Fibroblast of upper back skin (primary cell): ENCODE data around the gene AKT1.
A peak's percentile ranks its signal among the peaks of the same experiment; 100 is the strongest.
"Not testable (repeated sequence)": the region's sequence is repeated elsewhere in the genome, so short reads cannot be mapped to it uniquely, and the experiment has no call there.

Experiments
- DNase-seq: peaks from one replicate; pipeline ENCODE4 v3.0.0-alpha.2; 2013

The AKT1 gene

DNA sequence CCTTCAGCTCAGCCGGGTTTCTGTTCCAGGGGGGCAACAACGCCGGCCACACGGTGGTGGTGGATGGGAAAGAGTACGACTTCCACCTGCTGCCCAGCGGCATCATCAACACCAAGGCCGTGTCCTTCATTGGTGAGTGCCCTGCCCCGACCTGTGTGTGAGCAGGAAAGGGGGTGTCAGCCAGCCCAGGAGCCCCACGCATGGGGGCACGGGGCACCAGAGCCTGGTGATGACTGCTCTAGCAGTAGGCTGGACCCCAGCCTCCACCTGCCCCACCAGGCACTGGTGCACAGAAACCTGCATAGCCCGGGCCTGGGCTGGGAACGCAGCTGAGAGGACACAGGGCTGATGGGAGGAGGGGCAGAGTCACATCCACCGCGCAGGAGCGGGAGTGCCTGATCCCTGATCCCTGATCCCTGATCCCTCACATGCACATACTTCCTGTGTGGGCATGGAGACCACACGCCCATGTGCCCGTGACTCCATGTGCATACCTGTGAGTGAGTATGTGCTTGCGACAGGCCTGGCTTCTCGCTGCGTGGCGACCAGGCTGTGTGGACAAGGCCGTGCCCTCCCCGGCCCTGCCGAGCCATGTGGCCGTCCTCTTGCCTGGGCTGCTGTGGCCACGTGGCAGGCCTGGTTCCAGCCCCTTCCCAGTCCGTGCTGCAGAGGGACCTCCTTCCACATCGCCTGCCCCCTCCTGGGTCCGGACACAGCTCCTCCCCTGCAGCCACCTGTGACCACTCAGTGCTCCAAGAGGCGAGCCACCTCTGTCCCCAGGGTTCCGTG, 60.4 kb downstream of the AKT1 start:
- DNase-seq: no peak

GRCh38 chr14:104734601-104734990, 61.0 kb downstream of the AKT1 start:
- DNase-seq: no peak

DNA sequence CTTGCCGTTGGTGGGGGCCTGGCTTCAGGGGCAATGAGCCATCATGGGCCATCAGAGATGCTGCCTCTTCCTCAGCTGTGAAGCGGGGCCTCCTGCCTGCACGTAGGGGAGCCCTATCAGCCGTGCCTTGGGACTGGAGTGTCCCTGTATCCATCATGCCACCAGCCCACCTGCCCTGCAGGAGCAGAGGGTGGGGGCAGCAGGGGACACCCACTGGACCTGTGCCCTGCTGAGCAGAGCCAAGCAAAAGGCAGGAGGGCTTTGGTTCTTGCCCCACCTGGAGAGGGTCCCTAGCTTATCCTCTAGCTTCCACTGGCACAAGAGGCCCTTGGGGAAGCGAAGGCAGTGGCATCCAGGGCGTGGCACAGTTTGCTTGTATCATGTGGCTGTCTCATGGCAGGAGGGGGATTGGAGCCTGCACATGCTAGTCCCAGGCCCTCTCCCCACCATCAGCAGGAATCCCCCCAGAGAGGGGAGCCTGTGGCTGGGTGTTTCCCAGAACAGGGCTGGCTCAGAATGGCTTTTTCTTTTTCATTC, 61.4 kb downstream of the AKT1 start:
- no peak for DNase-seq

- no peak for DNase-seq
Observed at GRCh38 chr14:104732931-104733681, 62.4 kb downstream of the AKT1 start.

GRCh38 chr14:104732355-104732804, 63.2 kb downstream of the AKT1 start:
- DNase-seq: no peak

GRCh38 chr14:104731320-104732294, 63.9 kb downstream of the AKT1 start:
- DNase-seq: no peak

DNA sequence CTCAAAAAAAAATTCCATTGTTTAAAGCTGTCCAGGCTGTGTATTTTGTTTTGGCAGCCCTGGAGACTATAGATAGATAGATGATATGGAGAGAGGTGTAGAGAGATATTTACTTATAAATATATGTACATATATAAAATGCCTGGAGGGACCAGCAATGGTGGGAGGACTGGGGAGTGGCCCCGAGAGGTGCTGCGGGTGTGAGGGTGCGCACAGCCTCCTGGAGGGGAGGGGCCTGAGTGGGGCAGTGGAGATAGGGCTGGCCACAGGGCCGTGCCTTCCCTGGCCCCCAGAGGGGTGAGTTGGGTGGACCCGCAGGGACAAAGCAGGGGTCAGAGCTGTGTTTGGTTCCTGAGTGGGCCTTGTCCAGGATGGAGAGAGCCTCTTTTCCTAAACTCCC, 65.1 kb downstream of the AKT1 start:
- DNase-seq: no peak

GRCh38 chr14:104729835-104730181, 65.7 kb downstream of the AKT1 start:
- DNase-seq: no peak

- not testable (repeated sequence) for DNase-seq
Observed at GRCh38 chr14:104729176-104729834, 66.2 kb downstream of the AKT1 start.

DNA sequence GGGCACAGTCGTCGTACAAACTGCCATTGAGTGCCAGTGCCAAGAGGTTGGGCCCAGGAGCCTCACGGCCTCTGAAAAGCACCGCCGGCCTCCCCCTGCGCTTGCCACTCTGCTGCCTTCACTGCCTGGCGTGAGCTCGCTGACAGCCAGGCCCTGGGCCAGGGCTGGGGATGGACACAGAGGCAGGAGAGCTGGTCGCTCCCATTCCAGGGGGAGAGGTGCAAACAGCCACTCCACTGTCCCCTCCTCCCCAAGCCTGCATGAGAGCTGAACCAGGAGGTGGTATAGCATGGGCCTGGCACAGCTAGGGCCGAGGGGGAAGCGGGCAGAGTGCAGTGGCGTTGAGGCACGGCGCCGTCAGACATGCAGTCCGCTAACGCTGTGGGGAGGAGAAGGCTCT, 66.9 kb downstream of the AKT1 start:
- no peak for DNase-seq

- DNase-seq: no peak
Observed at GRCh38 chr14:104726600-104727451, 68.7 kb downstream of the AKT1 start.

- no peak for DNase-seq
Observed at GRCh38 chr14:104725772-104726548, 69.6 kb downstream of the AKT1 start.

- peak; percentile 46 for DNase-seq
Observed at GRCh38 chr14:104724981-104725771, 70.4 kb downstream of the AKT1 start.

DNA sequence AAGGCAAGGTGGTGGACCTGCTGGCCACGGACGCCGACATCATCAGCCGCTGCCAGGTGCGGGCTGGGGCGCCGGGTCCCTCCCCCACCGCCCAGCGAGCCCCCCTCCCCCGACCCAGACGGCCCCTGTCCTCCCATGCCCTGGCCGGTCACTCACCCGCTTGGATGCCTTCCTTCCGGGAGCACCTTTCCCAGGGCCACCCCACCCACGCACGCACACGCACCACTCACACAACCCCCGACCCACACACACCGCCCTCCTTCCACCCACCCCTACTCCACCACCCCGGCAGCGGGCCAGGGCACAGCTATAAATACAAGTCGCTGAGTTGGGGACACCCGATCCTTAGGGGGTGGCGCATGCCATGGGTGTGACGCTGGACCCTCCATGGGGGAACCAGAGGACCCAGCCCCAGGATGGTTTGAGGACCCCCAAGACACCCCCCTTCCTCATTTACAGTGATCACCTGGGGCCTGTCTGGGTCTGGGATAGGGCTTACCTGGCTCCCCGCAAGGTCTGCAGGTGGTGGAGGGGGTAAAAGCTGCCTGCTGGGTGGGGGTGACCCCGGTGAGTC, 71.1 kb downstream of the AKT1 start:
- DNase-seq: no peak

DNA sequence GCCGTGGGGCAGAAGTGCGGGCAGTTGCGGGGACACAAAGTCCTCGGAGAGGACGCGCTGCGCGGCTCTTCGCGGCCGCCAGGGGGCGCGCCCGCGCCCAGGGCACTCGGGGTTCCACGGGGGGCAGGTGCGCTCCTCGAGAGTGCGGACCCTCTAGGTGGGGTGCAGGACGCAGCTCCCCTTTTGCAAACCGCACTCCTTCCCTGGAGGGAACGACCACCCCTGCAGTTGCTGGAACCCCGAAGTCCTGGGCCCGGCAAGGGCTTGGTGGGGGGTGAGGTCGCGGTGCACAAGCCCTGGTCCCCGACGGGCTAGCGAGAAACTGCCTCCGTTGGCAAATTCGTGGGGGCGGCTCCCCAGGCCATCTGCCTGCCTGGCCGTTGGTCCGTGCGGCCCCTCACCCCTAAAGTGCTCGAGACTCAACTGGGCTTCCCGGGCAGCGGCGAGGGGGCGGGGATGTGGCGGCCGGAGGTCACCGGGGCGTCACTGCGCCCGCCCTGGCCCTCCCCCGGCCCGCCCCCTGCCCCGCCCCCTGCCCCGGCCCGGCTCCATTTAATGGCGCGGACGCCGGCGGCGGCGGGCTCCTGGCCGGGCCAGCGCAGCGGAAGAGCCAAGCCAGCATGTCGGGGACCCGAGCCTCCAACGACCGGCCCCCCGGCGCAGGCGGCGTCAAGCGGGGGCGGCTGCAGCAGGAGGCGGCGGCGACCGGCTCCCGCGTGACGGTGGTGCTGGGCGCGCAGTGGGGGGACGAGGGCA, 71.7 kb downstream of the AKT1 start, which contains the start of gene ADSS1:
Gene ADSS1, plus strand, starts transcription at position 579 of the 756 bp plus-strand sequence. Its CDS starts 42 bp downstream, at position 621.
- DNase-seq: peak; percentile 23

- no peak for DNase-seq
Observed at GRCh38 chr14:104722938-104723650, 72.5 kb downstream of the AKT1 start.
